ENCODE data around the gene ICAM5.
A peak's percentile ranks its signal among the peaks of the same experiment; 100 is the strongest.
"Not testable (repeated sequence)": the region's sequence is repeated elsewhere in the genome, so short reads cannot be mapped to it uniquely, and the experiment has no call there.

The ICAM5 gene

GRCh38 chr19:10320602-10321416, 31.1 kb downstream of the ICAM5 start:
- no peak for DNase-seq (ENCODE audit: low spot score)

- no peak for DNase-seq (ENCODE audit: low spot score)
Measured at GRCh38 chr19:10321417-10321797, 31.7 kb downstream of the ICAM5 start.

- DNase-seq (ENCODE audit: low spot score): no peak
Measured at GRCh38 chr19:10321874-10322835, 32.4 kb downstream of the ICAM5 start.

- no peak for DNase-seq (ENCODE audit: low spot score)
Measured at GRCh38 chr19:10325732-10326131, 36.0 kb downstream of the ICAM5 start.

DNA sequence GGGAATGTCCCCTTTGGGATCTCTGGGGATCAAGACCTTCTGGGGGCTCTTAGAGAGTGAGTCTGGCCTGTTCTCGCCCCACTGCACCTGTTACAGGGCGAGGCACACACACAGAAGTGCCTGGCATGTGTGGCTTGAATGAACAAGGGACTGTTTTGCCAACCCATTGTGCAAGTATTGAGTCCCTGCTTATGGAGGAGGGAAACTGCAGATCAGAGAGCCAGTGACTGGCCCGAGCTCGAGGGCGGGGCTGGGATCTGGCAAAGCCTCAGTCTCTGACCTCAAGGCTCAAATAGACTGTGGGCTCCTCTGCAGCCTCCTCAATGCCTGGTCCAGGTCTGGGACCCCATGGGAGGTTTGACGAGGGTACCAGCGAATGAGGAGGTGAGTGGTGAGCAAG, 38.0 kb downstream of the ICAM5 start:
- DNase-seq (ENCODE audit: low spot score): no peak

GRCh38 chr19:10328558-10329429, 39.0 kb downstream of the ICAM5 start:
- DNase-seq (ENCODE audit: low spot score): no peak

DNA sequence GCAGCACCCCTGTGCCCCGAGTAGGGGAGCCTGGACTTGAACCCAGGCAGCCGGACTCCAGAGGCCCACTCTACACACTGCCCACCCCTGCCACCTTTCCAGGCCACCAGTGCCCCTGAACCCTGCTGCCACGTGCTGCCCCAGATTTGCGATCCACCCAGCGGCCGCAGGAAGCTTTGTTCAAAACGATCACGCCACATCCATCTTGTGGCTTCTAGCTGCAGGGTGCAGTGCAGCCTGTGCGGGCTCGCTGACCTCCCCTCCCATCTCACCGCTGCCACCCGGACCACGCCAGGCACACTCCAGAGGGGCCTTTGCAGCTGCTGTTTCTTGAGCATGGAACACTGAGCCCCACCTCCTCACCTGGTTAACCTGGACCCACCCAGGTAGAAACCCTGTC, 39.8 kb downstream of the ICAM5 start:
- no peak for DNase-seq (ENCODE audit: low spot score)

- DNase-seq (ENCODE audit: low spot score): no peak
Measured at GRCh38 chr19:10332158-10332964, 42.6 kb downstream of the ICAM5 start.

DNA sequence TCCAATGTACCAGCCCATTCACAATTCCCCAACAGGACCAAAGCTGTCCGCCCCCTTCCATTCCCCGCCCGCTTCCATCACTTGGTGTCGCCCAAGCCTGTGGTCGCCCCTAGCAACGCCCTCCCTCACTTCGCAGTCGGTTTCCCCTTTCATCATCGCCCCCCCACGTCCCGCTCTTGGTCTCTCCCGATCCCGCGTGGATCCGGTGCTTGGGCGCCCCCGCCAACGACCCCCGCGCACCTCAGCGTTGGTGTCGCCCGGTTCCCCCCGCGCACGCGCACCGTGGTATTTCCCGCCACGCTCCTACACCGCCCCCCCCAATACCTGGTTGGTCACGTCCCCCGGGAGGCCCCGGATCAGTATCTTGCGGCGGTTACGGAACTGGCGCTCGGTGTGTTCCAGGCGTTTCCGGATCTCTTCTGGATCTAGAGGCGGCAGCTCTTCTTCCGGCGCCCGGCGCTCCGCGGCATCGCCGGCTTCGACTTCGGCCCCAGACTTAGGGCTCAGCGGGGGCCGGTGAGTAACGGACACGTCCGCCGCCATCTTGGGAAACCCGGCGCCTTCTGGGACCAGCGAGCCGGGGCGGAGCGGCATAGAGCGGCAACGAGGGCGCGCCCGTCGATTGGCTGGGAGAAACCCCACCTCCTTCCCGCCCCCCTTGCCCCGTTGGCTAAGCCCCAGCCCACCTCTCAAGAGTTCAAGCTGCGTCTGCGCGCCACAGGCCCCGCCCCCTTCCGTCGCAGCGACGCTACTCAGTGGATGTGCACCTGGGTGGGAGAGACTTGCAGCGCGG, 43.4 kb downstream of the ICAM5 start, which contains the start of gene RAVER1:
Gene RAVER1, minus strand, starts transcription at position 565 of the 793 bp plus-strand sequence. Its CDS starts 22 bp downstream, at position 543.
- peak; percentile 99 for DNase-seq (ENCODE audit: low spot score)

GRCh38 chr19:10333758-10334587, 44.2 kb downstream of the ICAM5 start:
- no peak for DNase-seq (ENCODE audit: low spot score)

DNA sequence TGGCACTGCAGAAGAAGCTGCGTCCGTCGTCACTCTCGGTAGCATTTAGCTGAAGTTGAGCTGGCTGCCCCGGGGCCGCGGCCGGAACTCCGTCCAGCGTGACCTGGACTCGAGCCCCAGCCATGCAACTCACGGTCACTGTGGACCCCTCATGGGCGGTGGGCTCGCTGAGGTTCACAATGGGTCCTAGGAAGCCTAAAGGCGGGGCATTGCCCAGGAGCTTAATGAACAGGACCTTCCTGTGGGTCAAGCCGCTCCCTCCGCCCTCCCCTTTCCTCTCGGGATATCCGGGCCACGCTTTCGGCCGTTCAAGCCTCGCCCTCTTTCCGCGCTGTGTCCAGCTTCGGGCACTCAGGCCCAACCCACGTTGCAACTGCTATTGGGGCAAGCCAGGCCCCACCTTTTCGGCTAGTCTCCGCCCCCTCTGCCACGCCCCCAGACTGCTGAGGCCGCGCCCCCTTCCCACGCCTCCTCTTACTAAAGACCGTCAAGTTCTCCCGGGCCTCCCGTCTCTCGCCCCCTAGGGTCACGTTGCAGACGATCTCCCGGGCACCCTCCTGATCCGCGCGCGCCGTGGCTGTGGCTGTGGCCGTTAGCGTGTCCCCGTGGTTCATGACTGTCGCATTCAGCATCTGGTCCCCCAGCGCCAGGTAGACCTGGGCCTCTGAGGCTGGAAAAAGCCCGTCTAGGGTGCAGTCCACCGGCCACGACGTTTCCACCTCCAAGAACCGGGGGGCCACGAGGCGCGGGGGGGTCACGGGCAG, 45.0 kb downstream of the ICAM5 start:
- peak; percentile 94 for DNase-seq (ENCODE audit: low spot score)

DNA sequence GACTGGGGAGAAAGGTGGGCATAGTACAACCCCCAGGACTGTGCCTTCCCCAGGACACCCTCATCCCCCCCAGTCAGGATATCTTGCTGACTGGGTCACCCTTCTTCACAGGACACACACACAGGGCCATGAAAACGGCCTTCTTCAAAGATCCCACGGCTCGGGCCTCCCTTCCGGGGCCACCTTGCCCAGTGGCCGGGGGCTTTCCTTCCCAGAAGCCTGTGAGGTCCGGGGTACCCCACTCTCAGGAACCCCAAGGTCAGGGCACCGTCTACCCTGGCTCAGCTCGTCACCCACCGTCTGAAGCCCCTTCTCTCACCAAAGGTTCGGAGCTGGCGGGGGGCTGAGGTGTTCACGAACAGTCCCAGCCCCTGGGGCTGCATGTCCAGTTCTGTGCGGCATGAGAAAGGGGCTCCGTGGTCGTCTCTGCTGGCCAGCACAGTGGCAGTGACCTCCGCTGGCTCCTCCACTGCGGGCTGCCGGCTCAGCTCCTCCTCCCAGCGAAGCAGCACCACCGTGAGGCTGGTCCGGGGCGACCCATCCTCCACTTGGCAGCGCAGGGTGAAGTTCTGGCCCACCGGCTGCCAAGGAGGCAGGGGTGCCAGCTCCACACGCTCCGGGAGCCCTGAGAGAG, 45.7 kb downstream of the ICAM5 start:
- no peak for DNase-seq (ENCODE audit: low spot score)

- not testable (repeated sequence) for DNase-seq (ENCODE audit: low spot score)
Measured at GRCh38 chr19:10336725-10337124, 47.0 kb downstream of the ICAM5 start.

- DNase-seq (ENCODE audit: low spot score): no peak
Measured at GRCh38 chr19:10338940-10339339, 49.2 kb downstream of the ICAM5 start.

- no peak for DNase-seq (ENCODE audit: low spot score)
Measured at GRCh38 chr19:10339380-10339960, 49.7 kb downstream of the ICAM5 start, which contains the start of gene ICAM3. Gene ICAM3, minus strand, starts transcription at chr19:10339624. Its CDS starts 10 bp downstream, at chr19:10339614.

DNA sequence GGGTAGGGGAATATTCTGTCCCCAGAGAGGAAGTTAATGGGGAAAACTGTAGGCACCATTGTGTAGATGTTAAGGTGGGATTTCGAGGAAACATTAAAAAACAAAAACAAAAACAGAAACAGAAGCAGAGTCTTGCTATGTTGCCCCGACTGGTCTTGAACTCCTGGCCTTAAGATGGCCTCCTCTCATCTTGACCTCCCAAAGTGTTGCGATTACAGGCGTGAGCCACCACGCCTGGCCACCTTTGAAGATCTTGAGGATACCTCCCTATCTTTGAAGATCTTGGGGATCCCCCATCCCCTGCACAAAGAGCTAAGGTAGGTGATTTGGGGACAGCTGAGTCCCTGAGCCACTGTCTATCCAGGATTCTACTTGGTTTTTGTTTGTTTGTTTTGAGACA, 50.2 kb downstream of the ICAM5 start:
- no peak for DNase-seq (ENCODE audit: low spot score)

DNA sequence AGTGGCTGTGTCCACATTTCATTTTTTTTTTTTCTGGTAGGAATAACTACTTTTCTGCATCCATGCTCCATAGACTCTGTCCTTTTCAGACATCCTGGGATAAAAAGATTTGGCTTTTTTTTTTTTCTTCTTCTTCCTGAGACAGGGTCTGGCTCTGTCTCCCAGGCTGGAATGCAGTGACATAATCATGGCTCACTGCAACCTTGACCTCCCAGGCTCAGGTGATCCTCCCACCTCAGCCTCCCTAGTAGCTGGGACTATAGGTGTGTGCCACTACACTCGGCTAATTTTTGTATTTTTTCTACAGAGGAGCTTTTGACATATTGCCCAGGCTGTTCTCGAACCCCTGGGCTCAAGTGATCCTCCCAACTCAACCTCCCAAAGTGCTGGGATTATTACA, 53.7 kb downstream of the ICAM5 start:
- DNase-seq (ENCODE audit: low spot score): no peak

All from hepatic stellate cell (primary cell).